H9 (cell line): Measurements from ENCODE around the gene ANKMY1. TPM values are rescaled to one million over a fixed set of nuclear protein-coding genes. Genes with fewer than 3 reads are reported as not detected.

Experiments used
- DNase-seq: peaks from one replicate; pipeline ENCODE4 v3.0.0-alpha.2; 2017
- H2AFZ ChIP-seq: one replicate; pipeline ENCODE4 v1.6.1; 2013; ENCODE audit warnings: mild to moderate bottlenecking, low read length, control low read depth, moderate library complexity
- H2AK5ac ChIP-seq: 2 replicates; pipeline ENCODE4 v1.6.1; 2013; ENCODE audit warnings: low read length, control low read depth, mixed read lengths; ENCODE audit not compliant: insufficient read length
- H2BK120ac ChIP-seq: one replicate; pipeline ENCODE4 v1.6.1; 2013; ENCODE audit warnings: low read depth, mild to moderate bottlenecking, low read length, control low read depth, inconsistent platforms; ENCODE audit not compliant: poor library complexity, severe bottlenecking
- H2BK12ac ChIP-seq: 2 replicates; pipeline ENCODE4 v1.6.1; 2013; ENCODE audit warnings: low read length, control low read depth, mixed read lengths, low read depth; ENCODE audit not compliant: insufficient read length
- H2BK15ac ChIP-seq: 2 replicates; pipeline ENCODE4 v1.6.1; 2013; ENCODE audit warnings: low read depth, low read length, control low read depth
- H2BK20ac ChIP-seq: one replicate; pipeline ENCODE4 v1.6.1; 2013; ENCODE audit warnings: low read depth, mild to moderate bottlenecking, low read length, control low read depth, inconsistent platforms; ENCODE audit not compliant: poor library complexity, severe bottlenecking
- H2BK5ac ChIP-seq: 2 replicates; pipeline ENCODE4 v1.6.1; 2013; ENCODE audit warnings: low read length, control low read depth, mixed read lengths; ENCODE audit not compliant: insufficient read length
- H3K14ac ChIP-seq: 2 replicates; pipeline ENCODE4 v1.6.1; 2013; ENCODE audit warnings: low read length, control low read depth; ENCODE audit not compliant: insufficient read depth
- H3K18ac ChIP-seq: 2 replicates; pipeline ENCODE4 v1.6.1; 2013; ENCODE audit warnings: low read depth, mild to moderate bottlenecking, mixed read lengths, low read length, control low read depth; ENCODE audit not compliant: insufficient read length
- H3K23ac ChIP-seq: 2 replicates; pipeline ENCODE4 v1.6.1; 2013; ENCODE audit warnings: low read length, control low read depth, mixed read lengths, low read depth; ENCODE audit not compliant: insufficient read length
- H3K23me2 ChIP-seq: 2 replicates; pipeline ENCODE4 v1.6.1; 2013; ENCODE audit warnings: low read depth, mild to moderate bottlenecking, mixed read lengths, low read length, control low read depth; ENCODE audit not compliant: insufficient read length, poor library complexity, severe bottlenecking
- H3K27ac ChIP-seq: 2 replicates; pipeline ENCODE4 v1.5.1; 2013; ENCODE audit warnings: low read length, control low read depth, mixed read lengths, low read depth; ENCODE audit not compliant: insufficient read length
- H3K27me3 ChIP-seq: 2 replicates; pipeline ENCODE4 v1.6.1; 2013; ENCODE audit warnings: low read length, control low read depth, inconsistent platforms; ENCODE audit not compliant: insufficient read depth
- H3K4ac ChIP-seq: 2 replicates; pipeline ENCODE4 v1.6.1; 2013; ENCODE audit warnings: low read depth, mild to moderate bottlenecking, control low read depth, inconsistent platforms, low read length, moderate library complexity
- H3K4me1 ChIP-seq: 2 replicates; pipeline ENCODE4 v1.6.1; 2013; ENCODE audit warnings: low read length, control low read depth, inconsistent platforms; ENCODE audit not compliant: insufficient read depth
- H3K4me2 ChIP-seq: 2 replicates; pipeline ENCODE4 v1.6.1; 2013; ENCODE audit warnings: low read length, control low read depth, mixed read lengths; ENCODE audit not compliant: insufficient read length, insufficient read depth
- H3K56ac ChIP-seq: 2 replicates; pipeline ENCODE4 v1.6.1; 2013; ENCODE audit warnings: low read depth, mild to moderate bottlenecking, mixed read lengths, low read length, control low read depth; ENCODE audit not compliant: insufficient read length
- H3K79me1 ChIP-seq: 2 replicates; pipeline ENCODE4 v1.6.1; 2013; ENCODE audit warnings: low read depth, mild to moderate bottlenecking, moderate library complexity, low read length, control low read depth, inconsistent platforms; ENCODE audit not compliant: insufficient read depth, poor library complexity, severe bottlenecking
- H3K79me2 ChIP-seq: 2 replicates; pipeline ENCODE4 v1.6.1; 2013; ENCODE audit warnings: low read length, control low read depth, inconsistent platforms; ENCODE audit not compliant: insufficient read depth
- H3K9ac ChIP-seq: 2 replicates; pipeline ENCODE4 v1.6.1; 2013; ENCODE audit warnings: low read length, control low read depth, mixed read lengths; ENCODE audit not compliant: insufficient read length; ENCODE audit errors: extremely low read depth
- H3K9me3 ChIP-seq: one replicate; pipeline ENCODE4 v1.6.1; 2013; ENCODE audit warnings: low read depth, low read length, inconsistent platforms; ENCODE audit not compliant: control insufficient read depth
- H3T11ph ChIP-seq: one replicate; pipeline ENCODE4 v1.6.1; 2013; ENCODE audit warnings: mild to moderate bottlenecking, low read length, control low read depth, inconsistent platforms
- H4K20me1 ChIP-seq: one replicate; pipeline ENCODE4 v1.6.1; 2013; ENCODE audit not compliant: control insufficient read depth, insufficient read length, insufficient read depth
- H4K5ac ChIP-seq: 2 replicates; pipeline ENCODE4 v1.6.1; 2013; ENCODE audit warnings: low read depth, mild to moderate bottlenecking, mixed read lengths, low read length, control low read depth; ENCODE audit not compliant: insufficient read length
- H4K8ac ChIP-seq: replicated peaks from 2 replicates; pipeline ENCODE4 v1.6.1; 2013; ENCODE audit warnings: low read length, control low read depth, mixed read lengths, low read depth; ENCODE audit not compliant: insufficient read length
- H4K91ac ChIP-seq: 2 replicates; pipeline ENCODE4 v1.6.1; 2013; ENCODE audit warnings: low read depth, mild to moderate bottlenecking, moderate library complexity, mixed read lengths, low read length, control low read depth; ENCODE audit not compliant: insufficient read length
- H3K27ac Mint-ChIP-seq, 3 experiments: 2 replicates in 2 of 3; 3 replicates in 1 of 3; pipeline ENCODE4 v1.8.0; 2020 to 2021; ENCODE audit warnings: mixed read lengths in 3 of 3, mild to moderate bottlenecking in 1 of 3, moderate library complexity in 1 of 3
- H3K27me3 Mint-ChIP-seq: 2 replicates; pipeline ENCODE4 v1.8.0; 2021; ENCODE audit warnings: low read depth, mild to moderate bottlenecking, moderate library complexity, mixed read lengths
- H3K36me3 Mint-ChIP-seq, 3 experiments: 2 replicates in 2 of 3; 3 replicates in 1 of 3; pipeline ENCODE4 v1.8.0; 2020 to 2021; ENCODE audit warnings: low read depth in 3 of 3, mixed read lengths in 3 of 3; ENCODE audit not compliant: insufficient read depth in 1 of 3
- H3K4me1 Mint-ChIP-seq, 2 experiments: 2 replicates each; pipeline ENCODE4 v1.8.0; 2020; ENCODE audit warnings: mixed read lengths in 2 of 2
- H3K4me3 Mint-ChIP-seq, 2 experiments: 2 replicates in 1 of 2; 3 replicates in 1 of 2; pipeline ENCODE4 v1.8.0; 2020 to 2021; ENCODE audit warnings: mild to moderate bottlenecking in 2 of 2, mixed read lengths in 2 of 2, moderate library complexity in 1 of 2
- H3K9me3 Mint-ChIP-seq, 2 experiments: 2 replicates in 1 of 2; 3 replicates in 1 of 2; pipeline ENCODE4 v1.8.0; 2020; ENCODE audit warnings: mild to moderate bottlenecking in 2 of 2, mixed read lengths in 2 of 2, moderate library complexity in 1 of 2
- WGBS: extraction: QIAGEN DNeasy Blood & Tissue Kit; methylation state at CpG from one replicate; pipeline ENCODE4 v1.1.7; 2013; ENCODE audit warnings: missing lambda C conversion rate, low lambda C conversion rate, mixed read lengths; ENCODE audit not compliant: insufficient read length; ENCODE audit errors: extremely low coverage; 5-methylcytosine and 5-hydroxymethylcytosine counted together
- total RNA-seq: library from RNA; stranded (reverse); gene quantifications from 2 replicates; pipeline ENCODE4 v1.2.1, GENCODE V29; 2021
- TF ChIP-seq, protein P1 (sequence below): fragments of 200-600 bp; sonication (generic); conservative IDR thresholded peaks from 3 replicates; pipeline ENCODE4 v1.8.0; 2021; ENCODE audit warnings: antibody characterized with exemption, mild to moderate bottlenecking

ANKMY1 gene
- total RNA-seq, 1 experiment from 2014 or later = 13.7 TPM

DNA sequence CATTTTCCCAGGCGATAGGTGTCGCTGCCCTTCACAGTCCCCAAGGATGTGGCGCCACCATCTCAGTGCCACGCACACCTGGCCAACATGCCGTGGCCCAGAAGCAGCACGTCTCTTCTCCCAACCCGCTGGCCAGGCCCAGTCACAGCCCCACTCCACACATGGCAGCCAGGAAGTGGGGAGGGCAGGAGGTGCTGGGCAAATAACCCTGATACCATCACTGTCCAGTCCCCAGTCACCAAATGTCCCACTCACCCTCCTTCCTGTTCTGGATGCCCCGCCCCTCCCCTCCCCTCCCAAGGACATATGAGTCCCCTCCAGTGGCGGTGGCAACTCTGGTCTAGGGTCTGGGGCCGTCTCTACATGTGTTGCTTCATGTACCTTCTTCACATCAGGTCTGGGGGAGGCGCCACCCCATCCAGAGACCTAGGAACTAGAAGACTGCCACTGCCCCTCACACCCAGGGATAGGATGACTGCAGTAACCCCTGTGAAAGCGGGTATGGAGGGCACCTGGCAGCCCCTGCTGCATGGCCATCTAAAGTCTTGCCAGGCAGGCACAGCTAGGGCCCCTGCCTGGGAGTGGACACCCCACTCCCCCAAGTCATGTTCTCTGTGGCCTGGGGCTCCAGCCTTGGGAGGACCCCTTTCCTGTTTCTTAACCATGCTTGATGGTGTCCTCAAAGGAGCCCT lies 21.4 kb upstream of the ANKMY1 start:
- Histone ChIP-seq H4K91ac (no peak overlapping the region), H3K4me1 (no peaks in the 10 kb centered on the region), H3K23me2 (no peaks in the 10 kb centered on the region), H3T11ph (no peak overlapping the region), H4K5ac (no peak overlapping the region), H3K18ac (no peak overlapping the region), H3K14ac (no peak overlapping the region), H2BK20ac (no peak overlapping the region), H2AK5ac (no peak overlapping the region), H3K27me3 (no peaks in the 10 kb centered on the region), H2BK5ac (no peak overlapping the region), H3K4ac (no peak overlapping the region), H3K9me3 (no peaks in the 10 kb centered on the region), H3K79me2 (no peaks in the 10 kb centered on the region), H2AFZ (no peak overlapping the region), H4K8ac (no peak overlapping the region), H2BK15ac (no peak overlapping the region), H3K79me1 (no peaks in the 10 kb centered on the region), H3K23ac (no peak overlapping the region), H3K4me2 (no peak overlapping the region), H2BK120ac (no peak overlapping the region), H2BK12ac (no peak overlapping the region), H3K9ac (no peak overlapping the region), H3K56ac (no peak overlapping the region), H4K20me1 (no peaks in the 10 kb centered on the region), H3K27ac (no peak overlapping the region)
- H3K36me3 Mint-ChIP-seq = no peaks in the 10 kb centered on the region; a peak in 3 of 7 replicates
- no peak for DNase-seq
- TF ChIP-seq, protein P1, sequence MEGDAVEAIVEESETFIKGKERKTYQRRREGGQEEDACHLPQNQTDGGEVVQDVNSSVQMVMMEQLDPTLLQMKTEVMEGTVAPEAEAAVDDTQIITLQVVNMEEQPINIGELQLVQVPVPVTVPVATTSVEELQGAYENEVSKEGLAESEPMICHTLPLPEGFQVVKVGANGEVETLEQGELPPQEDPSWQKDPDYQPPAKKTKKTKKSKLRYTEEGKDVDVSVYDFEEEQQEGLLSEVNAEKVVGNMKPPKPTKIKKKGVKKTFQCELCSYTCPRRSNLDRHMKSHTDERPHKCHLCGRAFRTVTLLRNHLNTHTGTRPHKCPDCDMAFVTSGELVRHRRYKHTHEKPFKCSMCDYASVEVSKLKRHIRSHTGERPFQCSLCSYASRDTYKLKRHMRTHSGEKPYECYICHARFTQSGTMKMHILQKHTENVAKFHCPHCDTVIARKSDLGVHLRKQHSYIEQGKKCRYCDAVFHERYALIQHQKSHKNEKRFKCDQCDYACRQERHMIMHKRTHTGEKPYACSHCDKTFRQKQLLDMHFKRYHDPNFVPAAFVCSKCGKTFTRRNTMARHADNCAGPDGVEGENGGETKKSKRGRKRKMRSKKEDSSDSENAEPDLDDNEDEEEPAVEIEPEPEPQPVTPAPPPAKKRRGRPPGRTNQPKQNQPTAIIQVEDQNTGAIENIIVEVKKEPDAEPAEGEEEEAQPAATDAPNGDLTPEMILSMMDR = no peak
- H3K9me3 Mint-ChIP-seq = no peaks in the 10 kb centered on the region
- no peak overlapping the region for H3K4me3 Mint-ChIP-seq
- H3K27me3 Mint-ChIP-seq = no peaks in the 10 kb centered on the region
- peaks cover 7 to 16% of the 10 kb centered on the region in 2 experiments for H3K4me1 Mint-ChIP-seq
- H3K27ac Mint-ChIP-seq = no peak overlapping the region
- no CpG with 5 or more reads among the region's 12 CpGs for WGBS
